ENCODE results near the gene FOXC1.

- no peak for TF ChIP-seq CTCF (IDR thresholded peaks at IDR 0.05)
- no peak for TF ChIP-seq POLR2A (IDR thresholded peaks at IDR 0.05)
Measured at GRCh38 chr6:1590580-1590979, 19.1 kb upstream of the FOXC1 start.
